Lung microvascular endothelial cell (primary cell): ENCODE data around the gene POLR2E. TPM values are rescaled to one million over a fixed set of nuclear protein-coding genes. Genes with fewer than 3 reads are reported as not detected.

ENCODE experiments used
- DNase-seq, 2 donors: peaks; one replicate each; pipeline versions ENCODE4 v3.0.0 to v3.0.0-alpha.2; 2010; ENCODE audit warnings: low read depth in 2 of 2
- total RNA-seq: library from RNA; depleted of rRNA; stranded (reverse); fragments of >200 nt; gene quantifications from 2 replicates; pipeline ENCODE4 v1.2.1, GENCODE V29; 2014

POLR2E gene
- total RNA-seq, 1 donor from 2014 or later: 50.4 TPM

DNA sequence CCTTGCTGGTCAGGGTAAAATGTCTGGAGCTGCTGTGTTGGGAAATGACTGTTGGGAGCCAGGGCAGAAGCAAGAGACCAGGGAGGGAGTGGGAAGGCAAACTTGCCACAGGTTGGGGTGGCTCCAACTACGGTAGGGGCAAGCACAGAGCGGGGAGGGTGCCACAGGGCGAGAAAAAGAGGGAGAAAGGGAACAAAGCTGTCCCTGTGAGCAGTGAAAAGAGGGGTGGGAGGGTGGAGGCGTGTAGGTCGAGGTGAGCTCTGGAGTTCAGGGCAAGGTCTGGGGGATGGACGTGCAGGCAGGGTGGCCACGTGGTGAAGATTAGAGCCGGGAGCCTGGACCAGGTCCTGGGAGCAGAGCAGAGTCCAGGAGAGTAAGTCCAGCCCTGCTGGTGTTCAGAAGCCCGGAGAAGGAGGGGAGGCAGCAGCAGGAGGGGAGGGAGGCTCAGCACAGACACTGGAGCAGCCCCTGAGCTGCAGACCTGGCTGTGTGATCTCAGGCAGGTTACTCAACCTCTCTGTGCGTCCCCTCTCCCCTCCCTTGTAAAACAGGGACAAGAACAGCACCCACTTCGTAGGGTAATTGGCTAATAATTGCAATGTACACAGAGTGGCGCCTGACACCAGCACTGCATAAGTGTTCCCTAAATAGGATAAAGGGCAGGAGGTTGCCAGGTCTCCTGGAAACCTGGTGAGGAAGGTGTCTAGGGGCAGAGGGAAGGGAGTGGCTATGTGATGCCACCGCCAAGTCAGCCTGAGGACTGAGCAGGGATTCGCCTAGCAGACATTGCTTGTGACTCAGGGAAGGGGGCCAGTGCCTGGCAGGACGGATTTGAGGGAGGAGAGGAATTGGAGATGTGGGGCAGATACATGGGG, 3.2 kb upstream of the POLR2E start:
- no peak for DNase-seq

DNA sequence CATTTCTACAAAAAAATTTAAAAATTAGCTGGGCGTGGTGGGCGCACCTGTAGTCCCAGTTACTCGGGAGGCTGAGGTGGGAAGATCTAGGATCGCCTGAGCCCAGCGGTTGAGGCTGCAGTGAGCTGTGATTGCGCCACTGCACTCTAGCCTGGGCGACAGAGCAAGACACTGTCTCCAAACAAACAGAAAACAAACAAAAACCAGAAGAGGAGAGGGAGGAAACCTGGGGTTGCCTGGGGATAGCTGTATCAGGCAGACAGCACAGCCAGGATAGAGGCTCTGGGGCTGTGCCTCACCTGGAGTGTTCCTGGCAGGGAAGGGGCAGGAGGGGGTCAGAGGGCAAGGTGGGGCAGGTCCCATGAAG, 2.6 kb upstream of the POLR2E start:
- DNase-seq: no peak

DNA sequence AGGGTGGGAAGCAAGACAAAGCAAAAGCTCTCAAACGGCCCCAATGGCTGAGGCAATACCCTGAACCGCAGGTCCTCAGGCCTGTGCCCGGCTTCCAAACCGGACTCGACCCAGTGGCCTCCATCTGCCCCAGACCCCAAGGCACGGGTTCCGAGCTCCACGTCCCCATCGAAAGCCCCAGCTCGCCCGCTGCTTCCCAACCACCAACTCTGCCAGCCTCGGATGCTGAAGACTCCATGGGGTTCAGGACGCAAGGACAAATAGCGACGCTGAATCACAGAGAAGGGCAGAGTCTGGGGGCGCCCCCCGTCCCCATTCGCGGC, 559 bp downstream of the POLR2E start:
- DNase-seq: no peak

DNA sequence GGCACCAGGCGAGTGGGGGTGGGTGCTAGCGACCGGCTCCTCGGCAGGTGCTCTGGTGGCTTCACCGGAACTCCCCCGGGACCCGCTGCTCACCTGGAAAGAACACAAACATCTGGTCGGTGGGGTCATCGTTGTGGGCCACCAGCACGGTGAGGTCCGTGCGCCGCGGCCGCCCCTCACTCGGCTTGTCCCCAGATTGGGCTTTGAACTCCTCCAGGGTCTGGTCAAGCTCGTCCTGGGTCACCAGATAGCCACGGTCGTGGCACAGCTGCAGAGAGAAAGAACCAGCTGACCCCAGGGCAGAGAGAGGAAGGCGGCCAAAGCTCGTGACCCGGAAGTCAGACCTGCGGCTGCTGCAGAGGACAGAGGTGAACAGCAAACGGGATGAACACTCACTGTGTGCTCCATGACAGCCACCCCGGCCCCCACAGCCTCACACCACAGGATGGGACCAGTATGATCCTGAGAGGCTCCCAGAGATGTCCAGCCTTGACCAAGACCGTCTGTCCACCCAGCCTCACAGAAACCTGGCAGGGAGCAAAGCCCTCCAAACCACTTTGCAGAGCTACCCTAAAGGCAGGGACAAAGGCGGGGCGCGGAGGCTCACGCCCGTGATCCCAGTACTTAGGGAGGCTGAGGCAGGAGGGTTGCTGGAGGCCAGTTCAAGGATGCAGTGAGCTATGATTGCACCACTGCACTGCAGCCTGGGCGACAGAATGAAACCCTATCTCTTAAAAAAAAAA, 1.2 kb downstream of the POLR2E start:
- DNase-seq: no peak

DNA sequence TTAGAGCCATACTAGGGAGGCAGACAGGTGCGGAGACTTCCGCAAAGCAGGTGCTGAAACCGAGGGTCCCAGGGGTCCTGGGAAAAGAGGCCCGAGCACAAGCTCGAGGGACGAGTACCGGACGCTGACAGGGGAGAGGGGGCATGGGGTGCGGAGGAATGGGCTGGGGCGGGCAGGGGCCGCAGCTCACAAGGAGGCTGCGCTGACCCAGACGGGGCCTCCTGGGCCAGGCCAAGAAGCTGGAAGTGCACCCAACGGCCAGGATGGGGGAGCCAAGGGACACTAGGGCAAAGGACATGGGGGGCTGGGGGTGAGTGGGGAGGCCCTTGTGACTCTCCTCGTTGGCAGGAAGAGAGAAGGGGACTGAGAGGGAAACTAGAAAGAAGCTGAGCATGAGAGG, 1.8 kb downstream of the POLR2E start:
- DNase-seq: no peak

DNA sequence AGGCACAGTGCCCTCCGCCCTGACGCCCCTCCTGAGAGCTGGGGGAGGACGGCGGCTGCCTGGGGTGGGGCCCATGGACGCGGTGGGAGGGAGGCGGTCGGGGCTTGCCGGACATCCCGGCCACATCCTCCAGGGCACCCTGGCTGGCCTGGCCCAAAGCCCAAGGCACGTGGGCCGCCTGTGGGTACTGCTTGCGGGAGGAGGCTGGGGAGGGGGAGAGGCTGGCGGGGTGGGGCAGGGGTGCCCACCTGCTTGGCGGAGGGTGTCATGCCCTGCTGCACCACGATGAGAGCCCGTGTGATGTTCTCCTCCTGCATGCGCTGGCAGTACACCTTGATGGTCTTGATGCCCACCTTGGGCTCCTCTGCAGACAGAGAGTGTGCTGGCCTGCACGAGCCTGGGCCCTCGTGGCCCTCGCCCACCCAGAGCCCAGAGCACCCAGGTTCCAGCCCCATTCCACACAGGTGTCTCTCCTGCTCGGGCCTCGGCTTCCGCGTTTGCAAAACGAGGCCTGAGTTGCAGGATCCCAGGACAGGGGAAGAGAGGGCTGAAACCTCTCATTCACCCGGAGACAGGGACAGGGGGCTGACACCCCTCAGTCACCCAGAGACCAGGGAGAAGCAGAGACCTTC, 3.5 kb downstream of the POLR2E start:
- no peak for DNase-seq

DNA sequence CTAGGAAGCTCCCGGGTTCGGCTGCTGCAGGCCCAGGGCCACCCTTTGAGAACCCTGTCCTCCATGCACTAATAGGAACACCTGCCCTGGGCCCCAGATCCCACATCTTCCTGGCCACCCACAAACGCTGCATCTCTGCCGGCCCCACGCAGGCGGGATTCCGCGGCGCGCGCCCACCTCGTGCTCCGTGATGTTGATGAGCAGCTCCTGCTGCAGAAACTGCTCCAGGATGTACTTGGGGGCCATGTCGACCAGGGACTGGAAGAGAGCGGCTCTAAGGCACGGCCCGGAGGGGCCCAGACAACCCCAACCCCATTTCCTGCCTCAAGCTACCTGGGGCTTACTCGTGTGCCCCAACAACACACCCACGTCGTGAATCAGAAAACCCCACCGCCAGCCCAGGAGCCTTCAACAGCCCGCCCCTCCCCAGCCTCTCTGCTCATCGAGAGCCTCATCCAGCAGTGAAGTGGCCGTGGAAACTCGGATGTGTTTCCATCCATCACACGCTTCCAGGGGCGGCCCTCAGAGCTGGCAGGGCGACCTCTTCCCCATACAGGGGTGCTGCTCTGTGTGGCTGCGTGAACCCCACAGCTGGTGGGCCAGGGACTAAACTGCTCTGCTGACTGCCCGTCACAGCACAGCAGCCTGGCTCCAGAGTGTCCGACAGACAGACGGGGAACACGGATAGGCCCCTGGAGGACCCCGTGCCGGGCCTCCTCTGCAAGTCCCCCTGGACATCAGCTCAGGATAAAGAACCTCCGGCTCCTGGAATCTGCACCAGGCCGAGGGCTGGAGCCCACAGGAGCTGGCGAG, 4.2 kb downstream of the POLR2E start:
- DNase-seq: no peak

DNA sequence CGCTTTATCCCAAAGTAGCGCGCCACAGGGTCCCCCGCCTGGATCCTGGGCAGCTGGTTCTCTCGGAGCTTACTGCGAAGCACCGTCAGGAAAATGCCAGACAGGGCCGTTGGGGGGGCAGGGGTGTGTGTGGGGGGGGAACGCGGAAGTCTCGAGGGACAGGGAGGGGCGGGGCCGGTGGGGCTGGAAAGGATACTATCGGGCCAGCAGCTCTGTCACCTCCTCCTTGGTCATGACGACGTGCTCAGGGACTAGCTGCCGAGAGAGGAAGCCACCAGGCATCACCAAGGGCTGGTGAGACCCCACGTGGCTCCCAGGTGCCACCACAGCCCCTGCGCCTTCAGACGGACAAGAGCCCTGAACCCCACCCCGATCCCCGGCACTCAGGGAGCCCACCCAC, 5.3 kb downstream of the POLR2E start:
- no peak for DNase-seq

DNA sequence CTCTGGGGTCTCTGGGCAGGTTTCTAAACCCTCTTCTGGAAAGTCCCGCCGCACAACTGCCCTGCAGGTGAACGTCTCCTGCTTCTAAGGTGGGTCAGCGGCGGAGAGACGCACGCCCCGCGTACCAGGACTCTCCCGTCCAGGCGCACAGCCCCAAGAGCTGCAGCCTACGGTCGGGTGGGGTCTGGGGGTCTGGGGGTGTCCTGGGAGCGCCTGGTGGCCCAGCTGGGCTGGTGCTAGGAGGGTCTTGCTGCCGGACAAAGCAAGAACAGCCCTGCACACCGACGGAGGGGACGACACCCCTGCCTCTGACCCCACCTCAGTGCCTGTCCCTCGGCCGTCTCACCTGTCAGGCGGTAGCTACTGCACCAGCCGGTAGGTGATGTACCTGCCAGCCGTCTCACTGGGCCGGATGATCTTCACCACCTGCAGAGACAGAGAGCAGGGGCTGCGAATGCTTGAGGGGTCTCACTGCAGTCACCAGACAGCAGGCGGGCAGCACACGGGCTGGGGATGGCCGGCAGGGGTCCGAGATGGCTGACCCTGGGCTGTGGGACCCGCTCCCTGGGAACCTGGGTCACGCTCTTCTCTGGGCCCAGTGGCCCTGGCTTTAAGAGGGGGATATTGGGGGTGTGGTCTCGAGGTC, 5.9 kb downstream of the POLR2E start:
- DNase-seq: no peak

DNA sequence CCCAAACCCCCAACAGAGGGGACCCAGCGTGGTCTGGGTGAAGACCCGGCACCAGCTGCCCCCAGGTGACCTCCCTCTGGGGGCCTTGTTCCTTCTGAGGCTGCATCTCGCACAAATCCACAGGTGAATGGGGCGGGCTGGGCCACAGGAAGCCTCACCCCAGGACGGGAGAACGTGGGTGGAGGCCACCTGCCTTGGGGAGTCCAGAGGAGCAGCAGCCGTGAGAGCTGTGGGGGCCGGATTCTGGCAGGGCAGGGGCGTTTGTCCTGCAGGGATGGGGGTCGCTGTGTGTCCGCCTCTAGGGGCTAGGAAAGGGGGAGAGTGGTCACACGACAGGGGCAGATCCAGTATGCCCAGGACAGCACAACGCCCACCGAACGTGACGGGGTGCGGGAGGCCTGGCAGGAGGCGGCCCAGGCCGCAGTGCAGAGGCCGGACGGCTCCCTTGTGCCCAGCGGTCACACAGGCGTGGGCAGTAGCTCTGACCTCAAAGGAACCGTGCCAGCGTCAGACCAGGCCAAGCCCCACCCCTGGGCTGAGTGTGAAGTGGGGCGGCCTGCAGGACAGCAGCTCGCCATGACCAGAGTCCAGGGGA, 6.7 kb downstream of the POLR2E start:
- no peak for DNase-seq

DNA sequence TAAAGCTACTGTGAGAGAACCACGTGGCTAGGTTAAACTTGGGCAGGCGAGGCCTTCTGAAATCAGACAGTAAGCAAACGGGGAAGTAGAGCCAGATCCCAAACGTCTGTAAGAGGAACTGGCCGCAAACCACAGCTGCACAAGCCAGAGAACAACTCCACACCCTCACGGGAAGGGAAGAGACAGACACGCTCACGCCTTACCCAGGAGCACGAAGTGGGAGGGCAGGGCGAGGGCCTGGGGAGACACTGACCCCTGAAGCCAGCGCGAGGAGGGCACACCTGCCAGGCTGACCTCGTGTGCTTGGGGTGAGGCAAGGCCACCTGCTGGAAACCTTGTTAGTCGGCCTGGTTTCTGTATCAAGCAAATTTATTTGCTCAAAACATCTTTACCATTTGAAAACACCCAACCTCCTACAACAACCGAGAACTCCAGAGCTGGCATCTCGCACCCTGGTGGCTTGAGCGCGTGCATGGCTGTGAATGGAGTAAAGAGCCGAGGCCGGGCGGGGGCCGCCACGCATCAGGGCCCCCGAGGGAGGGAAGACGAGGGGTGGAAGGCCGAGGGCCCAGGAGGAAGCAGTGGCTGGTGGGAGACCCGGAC, 7.3 kb downstream of the POLR2E start:
- no peak for DNase-seq

DNA sequence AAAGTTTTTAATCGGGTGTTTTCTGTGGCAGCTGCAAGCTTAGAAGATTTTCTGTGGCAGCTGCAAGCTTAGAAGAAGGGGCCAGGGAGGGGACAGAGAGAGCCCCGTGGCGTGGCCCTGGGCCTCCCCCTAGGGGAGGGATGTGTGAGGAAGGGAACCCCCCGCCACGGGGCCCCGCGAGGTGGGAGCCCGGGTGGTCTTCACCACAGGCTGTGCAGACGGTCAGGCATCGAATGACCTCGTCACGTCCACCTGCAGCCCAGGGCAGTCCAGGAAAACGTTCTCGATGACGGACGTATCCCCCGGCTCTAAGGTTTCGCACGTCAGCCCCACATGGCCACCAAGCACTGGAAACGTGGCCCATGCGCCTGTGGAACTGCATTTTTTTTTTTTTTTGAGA, 8.6 kb downstream of the POLR2E start:
- no peak for DNase-seq

DNA sequence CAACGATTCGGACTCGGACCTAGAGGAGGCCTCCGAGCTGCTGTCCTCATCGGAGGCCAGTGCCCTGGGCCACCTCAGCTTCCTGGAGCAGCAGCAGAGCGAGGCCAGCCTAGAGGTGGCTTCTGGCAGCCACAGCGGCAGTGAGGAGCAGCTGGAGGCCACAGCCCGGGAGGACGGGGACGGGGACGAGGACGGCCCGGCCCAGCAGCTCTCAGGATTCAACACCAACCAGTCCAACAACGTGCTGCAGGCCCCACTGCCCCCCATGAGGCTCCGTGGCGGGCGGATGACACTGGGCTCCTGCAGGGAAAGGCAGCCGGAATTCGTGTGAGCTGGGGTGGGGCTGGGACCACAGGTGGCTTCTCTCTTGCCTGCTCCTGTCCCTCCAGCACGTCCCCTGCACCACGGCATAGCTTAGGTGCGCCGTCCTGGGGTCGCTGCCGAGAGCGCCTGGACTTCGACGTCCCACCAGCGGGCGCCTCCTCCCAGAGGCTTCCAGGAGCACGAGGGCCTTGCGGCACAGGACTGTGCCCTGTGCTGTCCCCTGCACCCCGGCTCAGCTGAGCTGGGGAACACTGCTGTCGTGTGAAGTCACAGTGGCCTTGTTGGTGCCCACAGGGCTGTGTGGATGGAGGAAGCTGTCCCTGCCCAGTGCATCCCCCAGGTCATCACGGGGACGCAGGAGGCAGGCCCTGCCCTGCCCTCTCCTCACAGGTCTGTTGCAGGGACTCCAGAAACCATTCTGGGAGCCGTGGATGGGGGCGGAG, 9.3 kb downstream of the POLR2E start:
- DNase-seq: no peak

DNA sequence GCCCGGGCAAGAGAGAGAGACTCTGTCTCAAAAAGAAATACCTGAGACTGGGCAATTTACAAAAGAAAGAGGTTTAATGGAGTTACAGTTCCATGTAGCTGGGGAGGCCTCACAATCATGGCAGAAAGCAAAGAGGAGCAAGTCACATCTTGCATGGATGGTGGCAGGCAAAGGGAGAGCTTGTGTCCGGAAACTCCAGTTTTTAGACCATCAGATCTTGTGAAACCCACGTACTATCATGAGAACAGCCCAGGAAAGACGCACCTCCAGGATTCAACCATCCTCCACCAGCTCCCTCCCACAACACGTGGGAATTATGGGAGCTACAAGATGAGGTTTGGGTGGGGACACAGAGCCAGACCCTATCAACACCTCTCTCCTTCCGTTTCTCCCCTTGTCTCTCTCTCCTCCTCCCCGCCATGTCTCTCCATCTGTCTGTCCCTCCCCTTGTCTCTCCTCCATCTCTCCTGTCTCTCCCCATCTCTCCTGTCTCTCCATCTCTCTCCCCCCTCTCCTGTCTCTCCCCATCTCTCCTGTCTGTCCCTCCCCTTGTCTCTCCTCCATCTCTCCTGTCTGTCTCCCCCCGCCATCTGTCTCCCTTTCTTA, 10.0 kb downstream of the POLR2E start:
- no peak for DNase-seq

DNA sequence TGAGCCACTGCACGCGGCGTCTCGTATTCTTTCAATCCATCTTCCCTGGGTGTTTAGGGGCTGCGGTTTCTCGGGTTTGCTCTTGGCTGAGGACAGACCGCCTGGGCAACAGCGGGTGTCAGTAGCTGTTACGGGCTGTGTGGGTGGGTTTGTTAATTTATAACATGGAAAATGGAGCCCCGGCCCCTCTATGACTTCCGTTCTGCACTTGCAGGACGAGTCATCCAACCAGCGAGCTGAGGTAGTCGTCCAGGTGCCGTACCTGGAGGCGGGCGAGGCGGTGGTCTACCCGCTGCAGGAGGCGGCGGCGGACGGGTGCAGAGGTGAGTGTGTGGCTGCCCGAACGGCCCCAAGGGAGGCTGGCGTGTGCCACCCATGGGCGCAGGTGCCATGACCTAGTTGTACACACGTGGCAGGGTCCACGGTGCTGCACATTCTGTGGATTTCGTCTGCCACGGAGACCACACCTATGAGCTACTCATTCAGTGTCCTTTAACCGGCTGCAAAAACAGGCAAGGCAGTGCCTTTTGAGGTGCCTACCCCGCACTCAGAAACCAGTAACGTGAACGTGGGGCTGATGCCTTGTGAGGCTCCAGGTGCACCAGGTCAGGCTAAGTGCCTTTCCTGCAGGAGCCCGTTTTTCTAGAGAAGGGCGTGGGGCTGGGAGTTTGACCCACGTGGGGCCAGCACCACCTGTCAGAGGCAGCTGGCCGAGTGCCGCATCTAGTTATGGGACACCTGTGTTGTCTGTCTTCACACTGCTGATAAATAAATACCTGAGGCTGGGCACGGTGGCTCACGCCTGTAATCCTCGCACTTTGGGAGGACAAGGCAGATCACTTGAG, 10.9 kb downstream of the POLR2E start:
- DNase-seq: no peak

DNA sequence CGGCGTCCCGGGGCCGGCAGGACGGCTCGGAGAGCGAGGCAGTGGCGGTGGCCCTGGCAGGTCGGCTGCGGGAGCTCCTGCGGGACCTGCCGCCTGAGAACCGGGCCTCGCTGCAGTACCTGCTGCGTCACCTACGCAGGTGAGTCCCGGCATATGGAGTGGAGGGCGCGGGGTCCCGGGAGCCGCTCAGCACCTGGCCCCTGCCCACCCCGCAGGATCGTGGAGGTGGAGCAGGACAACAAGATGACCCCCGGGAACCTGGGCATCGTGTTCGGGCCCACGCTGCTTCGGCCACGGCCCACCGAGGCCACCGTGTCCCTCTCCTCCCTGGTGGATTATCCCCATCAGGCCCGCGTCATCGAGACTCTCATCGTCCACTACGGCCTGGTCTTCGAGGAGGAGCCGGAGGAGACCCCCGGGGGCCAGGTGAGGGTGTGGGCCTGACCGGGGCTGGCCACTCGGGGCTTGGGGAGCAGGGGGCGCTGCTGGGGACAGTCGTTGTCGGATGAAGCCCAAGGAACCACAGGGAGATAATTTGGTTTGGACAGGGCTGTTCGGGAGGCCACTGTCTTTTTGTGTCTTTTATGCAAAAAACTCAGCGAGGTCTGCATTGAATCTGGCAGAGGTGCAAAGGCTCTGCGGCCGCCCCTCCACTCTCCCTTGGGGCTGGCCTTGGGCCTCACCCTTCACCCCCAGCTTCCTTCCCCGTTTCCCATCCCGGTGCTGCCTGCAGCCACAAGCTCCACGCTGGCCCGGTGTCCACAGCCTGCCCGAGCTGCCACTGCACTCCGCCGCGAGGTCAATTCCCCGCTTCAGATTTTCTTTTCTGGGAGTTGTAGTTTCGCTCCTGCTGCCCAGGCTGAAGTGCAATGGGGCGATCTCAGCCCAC, 12.0 kb downstream of the POLR2E start:
- DNase-seq: no peak

DNA sequence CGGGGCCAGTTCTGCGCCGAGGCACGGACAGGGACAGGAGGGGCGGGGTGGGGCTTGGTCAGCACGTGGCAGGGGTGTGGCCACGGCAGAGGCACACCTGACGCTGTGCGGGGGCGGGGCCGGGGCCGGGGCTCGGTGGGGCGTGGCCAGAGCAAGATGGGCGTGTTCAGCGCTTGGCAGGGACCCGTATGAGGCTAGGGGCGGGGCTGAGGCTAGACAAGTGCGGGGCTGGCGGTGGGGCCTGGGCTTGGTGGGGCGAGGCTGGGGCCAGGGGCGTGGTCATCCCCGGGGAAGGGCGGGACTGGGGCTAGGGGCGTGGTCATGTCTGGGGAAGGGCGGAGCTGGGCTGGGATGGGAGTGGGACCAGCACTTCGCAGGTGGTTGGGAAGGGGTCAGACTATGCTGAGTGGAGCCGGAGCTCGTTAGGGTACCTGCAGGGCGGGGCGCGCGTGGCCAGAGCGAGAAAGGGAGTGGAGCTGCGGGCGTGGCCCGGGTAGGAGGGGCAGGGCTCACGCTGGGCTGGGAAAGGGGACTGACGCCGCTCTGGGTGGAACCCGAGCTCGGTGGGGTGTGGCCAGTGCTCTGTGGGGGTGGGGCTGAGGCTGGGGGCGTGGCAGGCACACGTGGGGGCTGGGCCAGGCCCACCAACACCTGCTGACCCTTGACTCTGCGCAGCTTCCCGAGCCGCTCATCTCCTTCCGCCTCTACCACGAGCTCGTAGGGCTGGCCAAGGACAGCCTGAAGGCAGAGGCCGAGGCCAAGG, 12.8 kb downstream of the POLR2E start:
- peak in 1 of 2 donors; percentile 81 for DNase-seq
